Stimulated activated naive CD4-positive, alpha-beta T cell treated with Interleukin-2 at 50 U/mL for 16 hours (primary cell): ENCODE results near the gene ZDHHC6.
"Not testable (repeated sequence)": the region's sequence is repeated elsewhere in the genome, so short reads cannot be mapped to it uniquely, and the experiment has no call there.

Experiments
- DNase-seq: peaks from one replicate; lab custom pipeline; 2025; lab: John Stamatoyannopoulos, UW

ZDHHC6 gene

DNA sequence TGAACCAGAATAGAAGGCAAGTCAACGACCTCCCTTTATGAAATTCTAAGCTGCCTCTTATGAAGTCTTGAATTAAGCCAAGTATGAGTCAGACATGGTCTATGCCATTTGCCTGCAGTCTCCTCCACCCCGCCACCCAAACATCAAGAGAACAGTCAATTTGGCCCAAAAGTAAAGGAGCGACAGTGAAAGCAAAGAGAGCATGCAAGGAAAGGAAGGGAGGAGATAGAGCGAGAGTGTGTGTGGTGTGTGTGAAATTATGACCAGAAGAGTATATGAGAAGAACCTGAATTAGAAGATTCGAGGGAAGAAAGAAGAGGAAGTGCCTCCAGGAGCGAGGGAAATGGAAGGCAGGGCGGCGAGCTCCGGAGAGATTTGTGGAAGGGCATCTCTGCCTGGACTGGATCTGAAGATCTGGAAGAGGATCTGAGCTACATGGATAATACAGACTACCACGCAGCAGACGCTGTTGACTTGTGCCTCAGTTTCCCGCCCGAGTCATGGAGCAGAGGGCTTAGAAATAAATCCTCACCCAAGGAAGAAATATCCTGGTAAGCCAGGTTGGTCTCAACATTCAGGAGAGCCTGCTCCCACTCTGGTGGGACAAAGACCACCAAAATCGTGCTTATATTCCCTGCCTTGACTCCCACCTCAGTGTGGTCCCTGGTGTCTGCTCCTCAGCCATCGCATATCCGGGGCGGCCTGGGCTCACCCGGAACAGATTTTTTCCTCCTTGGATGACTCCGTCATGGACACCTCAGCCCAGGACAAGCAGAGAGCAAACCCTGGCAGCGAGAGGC, 459 bp downstream of the ZDHHC6 start:
- DNase-seq, result no peak

GRCh38 chr10:112442063-112442462, 4.7 kb downstream of the ZDHHC6 start:
- no peak for DNase-seq

DNA sequence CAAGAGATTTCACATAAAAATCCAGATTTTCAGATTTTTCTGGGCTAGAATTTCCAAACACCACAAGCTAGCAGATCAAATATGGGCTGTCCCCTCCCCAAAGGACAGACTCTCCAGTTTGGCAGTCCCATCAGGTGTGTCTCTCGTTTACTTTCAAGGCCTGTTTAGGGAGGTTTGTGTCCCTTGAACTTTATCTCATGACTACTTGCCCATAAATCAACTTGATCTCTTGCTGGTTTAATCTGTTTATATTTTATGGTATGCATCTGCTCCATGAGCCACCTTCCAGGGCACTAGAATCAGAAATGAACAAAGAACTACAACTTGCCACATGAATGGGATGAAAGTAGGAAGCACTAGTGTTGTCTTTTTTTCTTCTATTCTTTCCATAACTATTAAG, 5.2 kb downstream of the ZDHHC6 start:
- DNase-seq, result no peak

DNA sequence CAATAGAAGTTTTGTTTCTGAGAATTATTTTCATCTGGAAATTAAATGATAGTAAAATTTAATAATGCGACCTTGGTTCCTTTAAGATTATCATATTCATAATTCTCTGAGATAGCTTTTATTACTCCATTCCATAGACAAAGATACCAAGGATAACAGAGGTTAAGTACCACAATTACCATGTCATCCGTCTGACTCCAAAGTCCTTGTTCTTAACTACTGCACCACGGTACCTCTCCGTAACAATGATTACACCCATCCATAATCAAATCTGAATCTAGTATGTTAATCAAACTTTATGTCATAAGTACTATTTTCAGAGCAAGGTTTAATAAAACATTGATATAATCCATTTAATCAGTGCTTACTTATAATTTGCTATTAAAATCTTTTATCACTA, 8.4 kb downstream of the ZDHHC6 start:
- DNase-seq, result no peak

DNA sequence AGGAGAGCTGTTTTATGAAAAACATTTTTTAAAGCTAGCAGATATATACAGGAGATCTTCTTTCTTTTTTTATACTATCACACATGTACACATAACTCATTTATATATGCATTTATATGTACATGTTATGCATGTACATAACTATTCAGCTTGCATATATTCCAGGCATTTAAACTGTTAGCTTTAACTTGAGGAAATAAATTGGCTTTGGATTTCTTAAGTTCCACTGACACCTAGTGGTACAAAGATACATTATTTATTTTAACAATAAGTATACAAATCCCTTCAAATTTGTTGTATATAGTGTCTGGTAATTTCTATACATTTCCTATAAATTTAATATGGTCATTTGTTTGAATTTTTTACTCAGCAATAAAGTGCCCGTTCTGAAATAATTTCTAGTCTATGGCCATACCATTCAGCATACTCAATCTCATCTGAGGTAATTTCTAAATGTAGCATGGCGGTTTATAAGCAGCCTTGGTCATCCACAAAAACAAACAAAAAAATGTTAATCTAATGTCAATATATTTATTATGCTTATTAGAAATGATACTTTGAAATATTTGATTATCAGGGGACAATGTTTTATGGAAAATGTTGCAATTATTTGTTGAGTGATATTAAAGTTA, 11.6 kb downstream of the ZDHHC6 start:
- no peak for DNase-seq

DNA sequence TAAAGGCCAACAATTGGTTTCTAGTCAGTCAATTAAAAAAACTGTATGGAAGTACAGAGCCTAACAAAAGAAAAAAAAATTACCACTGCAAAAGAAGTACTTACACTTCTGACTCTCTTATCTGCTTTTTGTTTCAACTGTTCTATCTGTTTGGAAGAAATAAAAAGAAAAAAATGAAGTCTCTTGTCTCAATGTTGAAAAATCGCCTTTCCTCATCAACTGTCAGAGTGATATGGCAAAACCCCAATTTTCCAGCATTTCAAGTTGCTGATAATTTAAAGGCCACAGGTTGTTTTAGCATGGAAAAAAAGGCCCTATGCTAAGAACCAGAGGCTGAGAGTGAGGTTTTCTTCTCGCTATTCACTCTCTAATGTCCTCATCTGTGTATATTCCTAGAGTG, 13.6 kb downstream of the ZDHHC6 start:
- no peak for DNase-seq

DNA sequence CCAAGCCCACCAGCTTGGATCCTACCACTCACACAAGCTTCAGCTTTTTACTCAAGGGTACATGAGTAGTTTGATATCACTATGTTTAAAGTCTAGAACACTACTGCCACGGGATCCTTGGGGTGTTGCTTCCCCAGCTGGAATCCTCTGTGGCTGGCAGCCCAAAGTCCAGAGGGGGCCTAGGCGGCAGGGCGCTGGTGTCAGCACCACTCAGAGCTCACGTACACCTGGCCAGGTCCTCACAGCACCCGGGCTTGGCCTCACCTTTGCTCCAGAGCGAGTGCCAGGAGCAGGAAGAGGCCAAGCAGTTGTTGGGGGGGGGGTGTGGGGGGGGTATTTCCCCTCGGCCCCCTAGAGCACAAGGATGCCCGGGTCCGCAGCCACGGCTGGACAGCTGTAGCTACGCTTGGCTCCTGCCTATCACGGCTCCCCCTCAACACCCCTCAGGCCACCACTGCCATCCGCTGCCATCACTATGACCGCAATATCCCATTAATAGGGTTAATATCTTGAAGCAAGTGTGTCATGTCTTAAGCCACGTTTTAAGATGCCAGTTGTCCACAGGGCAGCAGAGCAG, 17.0 kb downstream of the ZDHHC6 start:
- no peak for DNase-seq

DNA sequence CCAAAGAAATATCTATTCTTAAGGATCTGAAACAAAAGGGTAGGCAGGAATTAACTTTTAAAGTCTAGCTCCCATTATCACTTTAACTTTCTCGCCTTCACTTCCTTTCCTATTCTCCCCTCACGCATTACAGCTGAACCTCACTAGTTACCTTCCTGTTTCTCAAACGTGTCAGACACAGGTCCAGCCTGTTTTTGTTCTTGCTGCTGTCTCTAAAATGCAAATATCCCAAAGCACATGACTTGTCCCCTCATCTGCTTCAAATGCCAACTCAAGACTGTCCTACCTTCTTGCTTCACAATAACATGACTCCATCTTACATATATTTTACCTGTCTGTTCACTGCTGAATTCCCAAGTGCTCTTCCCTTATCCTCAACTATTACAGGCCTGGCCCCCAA, 17.6 kb downstream of the ZDHHC6 start:
- DNase-seq, result no peak

DNA sequence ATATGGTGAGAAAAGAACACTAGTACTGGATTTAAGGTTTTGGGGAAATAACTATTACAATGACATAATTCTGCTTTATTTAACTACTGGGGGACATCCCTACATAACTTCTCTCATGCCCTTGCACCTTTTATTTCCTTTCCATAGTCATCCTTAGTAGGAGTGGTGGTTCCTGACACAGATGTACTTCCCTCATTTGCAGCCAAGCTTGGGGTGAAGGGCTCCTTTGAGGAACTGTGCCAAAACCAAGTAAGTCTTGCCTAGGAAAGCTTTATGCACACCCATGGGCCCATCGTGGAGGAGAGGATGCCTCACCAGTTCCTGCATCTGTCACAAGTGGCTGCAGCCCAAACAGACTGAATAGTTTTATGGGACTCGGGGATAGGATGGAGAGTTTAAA, 20.6 kb downstream of the ZDHHC6 start:
- DNase-seq, result no peak

- DNase-seq, result no peak
Observed at GRCh38 chr10:112424651-112425050, 22.1 kb downstream of the ZDHHC6 start.

DNA sequence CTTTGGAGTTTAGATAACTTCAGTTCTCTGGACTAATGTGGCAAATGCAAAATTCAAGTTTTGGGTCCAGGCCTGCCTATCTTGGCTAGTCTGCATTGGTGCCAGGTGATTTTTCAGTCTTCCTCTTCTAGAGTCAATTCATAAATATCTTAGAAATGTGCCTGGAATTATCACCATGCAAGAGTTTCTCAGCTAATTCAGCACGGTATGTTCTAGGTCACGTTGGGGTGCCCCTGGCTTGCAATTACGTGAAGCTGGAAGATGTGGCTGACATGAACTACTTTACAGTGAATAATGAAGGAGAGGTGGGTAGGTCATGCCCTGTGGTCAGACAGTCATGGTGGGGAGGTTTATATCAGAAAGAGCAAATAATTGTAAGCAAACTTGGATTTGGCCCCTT, 25.0 kb downstream of the ZDHHC6 start:
- DNase-seq, result no peak

GRCh38 chr10:112412696-112413095, 34.0 kb downstream of the ZDHHC6 start:
- DNase-seq, result no peak

GRCh38 chr10:112409755-112410154, 37.0 kb downstream of the ZDHHC6 start:
- no peak for DNase-seq

GRCh38 chr10:112409299-112409698, 37.4 kb downstream of the ZDHHC6 start:
- no peak for DNase-seq

- DNase-seq, result no peak
Observed at GRCh38 chr10:112407696-112408095, 39.0 kb downstream of the ZDHHC6 start.

- not testable (repeated sequence) for DNase-seq
Observed at GRCh38 chr10:112406806-112407205, 39.9 kb downstream of the ZDHHC6 start.

DNA sequence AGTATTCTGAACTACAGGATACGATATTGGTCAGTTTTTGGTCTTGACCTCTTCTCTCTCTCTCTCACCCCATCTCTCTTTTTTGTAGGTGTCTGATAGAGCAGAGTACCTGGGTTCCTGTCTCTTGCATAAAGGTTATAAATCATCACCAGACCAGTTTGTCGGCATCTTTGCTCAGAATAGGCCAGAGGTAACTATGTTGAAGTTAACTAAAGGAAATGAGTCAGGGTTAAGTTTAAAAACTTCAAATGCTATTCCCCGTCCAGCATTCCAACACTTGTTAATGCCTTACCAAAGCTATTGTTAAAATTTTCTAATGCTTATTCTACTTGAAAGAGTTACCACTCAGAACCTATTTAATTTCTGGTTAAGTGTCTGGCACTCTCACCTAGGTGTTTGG, 42.1 kb downstream of the ZDHHC6 start:
- no peak for DNase-seq

GRCh38 chr10:112402917-112403316, 43.8 kb downstream of the ZDHHC6 start:
- no peak for DNase-seq

- DNase-seq, result no peak
Observed at GRCh38 chr10:112397592-112397991, 49.1 kb downstream of the ZDHHC6 start.

DNA sequence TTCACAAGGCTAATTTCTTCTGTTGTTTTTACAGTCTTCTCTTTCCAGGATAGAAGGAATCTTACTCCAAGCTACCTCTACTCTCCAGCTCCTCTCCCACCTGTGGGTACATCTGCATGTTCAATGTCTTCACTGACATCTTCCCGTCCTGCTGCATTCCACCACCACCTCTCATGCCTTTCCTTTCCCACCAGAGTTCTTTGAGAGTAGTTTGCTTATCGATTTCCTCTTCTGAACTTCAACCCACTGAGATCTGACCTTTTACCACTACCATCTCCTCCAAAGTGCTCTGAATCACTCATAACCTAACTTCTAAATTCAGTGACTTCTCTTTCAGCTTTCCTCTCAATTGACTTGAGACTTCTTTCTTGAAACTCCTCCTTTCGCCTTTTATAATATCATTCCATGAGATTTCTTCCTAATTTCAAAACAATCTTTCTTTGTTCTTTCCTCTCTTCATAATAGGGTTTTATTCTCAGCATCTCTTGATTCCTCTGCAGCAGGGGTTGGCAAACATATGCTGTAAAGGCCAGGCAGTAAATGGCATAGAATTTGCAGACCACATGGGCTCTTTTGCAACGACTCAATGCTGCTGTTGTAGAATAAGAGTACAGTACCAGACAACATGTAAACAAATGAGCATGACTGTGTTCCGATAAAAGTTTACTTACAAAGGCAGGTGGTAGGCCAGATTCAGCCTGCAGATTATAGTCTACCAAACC, 50.7 kb downstream of the ZDHHC6 start:
- no peak for DNase-seq

DNA sequence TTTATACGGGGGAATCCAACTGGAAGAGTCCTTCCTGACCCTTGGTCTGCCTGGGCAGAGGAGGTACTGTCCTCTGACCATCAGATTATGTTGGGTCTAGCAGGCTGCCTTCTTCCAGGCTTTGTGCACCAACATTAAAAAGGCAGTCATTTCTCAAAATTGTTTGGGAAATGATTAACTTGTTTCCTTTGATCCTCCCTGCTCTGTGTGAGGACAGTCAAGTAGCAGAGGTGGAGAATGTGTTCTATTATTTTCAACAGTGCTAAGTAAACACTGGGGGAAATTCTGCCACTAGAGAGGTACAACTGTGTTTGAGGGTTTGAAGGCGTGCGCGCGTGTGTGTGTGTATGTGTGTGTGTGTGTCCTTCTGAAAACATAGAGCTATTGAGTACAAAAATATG, 52.2 kb downstream of the ZDHHC6 start:
- DNase-seq, result no peak

DNA sequence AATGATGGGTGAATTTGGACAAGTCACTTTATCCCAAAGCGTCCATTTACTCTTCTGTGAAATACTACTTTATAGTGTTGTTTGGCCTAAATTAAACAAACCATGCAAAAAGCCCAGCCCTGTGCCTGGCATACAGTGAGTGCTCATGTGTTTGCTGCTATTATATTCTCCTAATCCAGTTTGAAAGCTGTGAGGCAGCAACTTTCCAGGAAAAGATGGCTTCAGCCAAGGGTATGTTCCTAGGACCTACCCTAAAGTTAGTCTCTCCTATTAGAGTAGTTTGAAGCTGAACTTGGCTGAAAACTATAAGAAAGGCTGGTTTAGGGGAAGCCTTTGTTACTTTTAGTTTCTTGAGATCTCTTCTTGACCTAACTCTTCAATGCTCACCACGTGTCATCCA, 52.9 kb downstream of the ZDHHC6 start:
- no peak for DNase-seq

- DNase-seq, result no peak
Observed at GRCh38 chr10:112393341-112393740, 53.4 kb downstream of the ZDHHC6 start.
